ENCODE measurements around the gene ALKBH1. TPM values are rescaled to one million over a fixed set of nuclear protein-coding genes. Genes with fewer than 3 reads are reported as not detected.
"Not testable (repeated sequence)": the region's sequence is repeated elsewhere in the genome, so short reads cannot be mapped to it uniquely, and the experiment has no call there.

Gene ALKBH1
- polyA plus RNA-seq, 1 donor: 11.9 TPM

- peaks cover 17% of the 10 kb centered on the region for H3K4me1 ChIP-seq (ENCODE audit: control insufficient read depth, insufficient read depth, low read length)
- H3K9me3 ChIP-seq (ENCODE audit: control insufficient read depth, low read depth, low read length): no peaks in the 10 kb centered on the region
- no peaks in the 10 kb centered on the region for H3K27me3 ChIP-seq (ENCODE audit: control insufficient read depth, insufficient read depth, low read length)
- no CpG with 5 or more reads among the region's 2 CpGs for WGBS (ENCODE audit: insufficient coverage, low lambda C conversion rate)
- H3K4me3 ChIP-seq (ENCODE audit: low read length): no peak overlapping the region
- DNase-seq: peak; percentile 54 to 82
- H3K27ac ChIP-seq (ENCODE audit: low read length): no peak overlapping the region
- H3K36me3 ChIP-seq (ENCODE audit: control insufficient read depth, insufficient read depth, low read length): no peaks in the 10 kb centered on the region
These were observed 60.0 kb downstream of the ALKBH1 start for GRCh38 chr14:77647853-77648252.

- Histone ChIP-seq H3K36me3 (ENCODE audit: control insufficient read depth, insufficient read depth, low read length) (no peaks in the 10 kb centered on the region), H3K4me1 (ENCODE audit: control insufficient read depth, insufficient read depth, low read length) (peaks cover 21% of the 10 kb centered on the region), H3K4me3 (ENCODE audit: low read length) (no peak overlapping the region), H3K9me3 (ENCODE audit: control insufficient read depth, low read depth, low read length) (no peaks in the 10 kb centered on the region), H3K27ac (ENCODE audit: low read length) (no peak overlapping the region), H3K27me3 (ENCODE audit: control insufficient read depth, insufficient read depth, low read length) (no peaks in the 10 kb centered on the region)
- no peak for DNase-seq
- no CpG with 5 or more reads among the region's 4 CpGs for WGBS (ENCODE audit: insufficient coverage, low lambda C conversion rate)
These were observed 60.9 kb downstream of the ALKBH1 start for GRCh38 chr14:77646907-77647306.

DNA sequence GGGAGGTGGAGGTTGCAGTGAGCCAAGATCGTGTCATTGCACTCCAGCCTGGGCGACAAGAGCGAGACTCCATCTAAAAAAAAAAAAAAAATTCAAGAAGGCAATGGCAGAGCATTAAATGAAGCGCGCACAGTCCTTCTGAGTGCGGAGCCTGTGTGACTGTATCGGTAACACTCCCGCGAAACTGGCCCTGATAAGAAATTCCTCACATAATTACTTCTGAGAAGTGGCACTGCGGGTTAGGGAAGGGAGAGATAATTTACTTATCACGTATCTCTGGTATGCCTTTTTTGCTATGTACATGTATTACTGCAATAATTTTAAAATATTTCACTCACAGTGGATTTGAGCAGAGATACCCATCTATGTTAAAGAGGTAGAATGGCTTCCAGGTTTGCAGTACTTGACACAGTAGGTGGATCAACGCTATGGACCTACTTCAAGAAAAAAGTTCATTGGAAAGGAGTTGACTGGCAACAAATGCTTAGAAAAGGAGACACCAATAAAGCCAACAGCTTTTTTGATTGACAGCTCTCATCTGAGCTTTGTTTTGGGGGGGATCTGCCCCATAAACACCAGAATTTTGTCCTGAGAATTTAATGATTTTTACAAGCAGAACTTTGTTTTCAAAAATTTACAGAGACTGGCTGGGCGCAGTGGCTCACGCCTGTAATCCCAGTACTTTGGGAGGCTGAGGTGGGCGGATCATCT, 62.1 kb downstream of the ALKBH1 start:
- peak in 1 of 2 donors; percentile 32 for DNase-seq
- Histone ChIP-seq H3K27ac (ENCODE audit: low read length) (no peak overlapping the region), H3K36me3 (ENCODE audit: control insufficient read depth, insufficient read depth, low read length) (no peaks in the 10 kb centered on the region), H3K27me3 (ENCODE audit: control insufficient read depth, insufficient read depth, low read length) (no peaks in the 10 kb centered on the region), H3K4me3 (ENCODE audit: low read length) (no peak overlapping the region), H3K9me3 (ENCODE audit: control insufficient read depth, low read depth, low read length) (no peaks in the 10 kb centered on the region), H3K4me1 (ENCODE audit: control insufficient read depth, insufficient read depth, low read length) (peaks cover 26% of the 10 kb centered on the region)
- WGBS (ENCODE audit: insufficient coverage, low lambda C conversion rate): 18% methylated on average over 3 of the region's 15 CpGs

DNA sequence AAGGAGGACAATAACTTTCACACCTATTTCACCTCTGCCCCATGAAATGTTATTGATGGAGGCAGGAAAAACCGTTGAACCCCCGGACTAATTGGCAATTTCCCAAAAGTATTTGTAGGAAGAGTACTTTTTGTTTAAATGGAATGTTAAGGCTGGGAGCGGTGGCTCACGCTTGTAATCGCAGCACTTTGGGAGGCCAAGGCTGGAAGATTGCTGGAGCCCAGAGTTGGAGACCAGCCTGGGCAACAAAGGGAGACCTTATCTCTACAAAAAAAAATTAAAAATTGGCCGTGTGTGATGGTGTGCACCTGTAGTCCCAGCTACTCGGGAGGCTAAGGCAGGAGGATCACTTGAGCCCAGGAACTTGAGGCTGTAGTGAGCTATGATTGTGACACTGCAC, 65.4 kb downstream of the ALKBH1 start:
- no peak overlapping the region for H3K27ac ChIP-seq (ENCODE audit: low read length)
- H3K36me3 ChIP-seq (ENCODE audit: control insufficient read depth, insufficient read depth, low read length): no peaks in the 10 kb centered on the region
- WGBS (ENCODE audit: insufficient coverage, low lambda C conversion rate): no CpG with 5 or more reads among the region's 7 CpGs
- no peak for DNase-seq
- H3K4me1 ChIP-seq (ENCODE audit: control insufficient read depth, insufficient read depth, low read length): peaks cover 28% of the 10 kb centered on the region
- no peaks in the 10 kb centered on the region for H3K9me3 ChIP-seq (ENCODE audit: control insufficient read depth, low read depth, low read length)
- peak overlapping the region; percentile 33 for H3K4me3 ChIP-seq (ENCODE audit: low read length)
- no peaks in the 10 kb centered on the region for H3K27me3 ChIP-seq (ENCODE audit: control insufficient read depth, insufficient read depth, low read length)

- peak overlapping the region; percentile 33 for H3K4me3 ChIP-seq (ENCODE audit: low read length)
- H3K27ac ChIP-seq (ENCODE audit: low read length): no peak overlapping the region
- H3K4me1 ChIP-seq (ENCODE audit: control insufficient read depth, insufficient read depth, low read length): peaks cover 22% of the 10 kb centered on the region
- no CpG with 5 or more reads among the region's 47 CpGs for WGBS (ENCODE audit: insufficient coverage, low lambda C conversion rate)
- peak; percentile 30 to 57 for DNase-seq
- no peaks in the 10 kb centered on the region for H3K36me3 ChIP-seq (ENCODE audit: control insufficient read depth, insufficient read depth, low read length)
- H3K9me3 ChIP-seq (ENCODE audit: control insufficient read depth, low read depth, low read length): no peaks in the 10 kb centered on the region
- no peaks in the 10 kb centered on the region for H3K27me3 ChIP-seq (ENCODE audit: control insufficient read depth, insufficient read depth, low read length)
These were observed 66.1 kb downstream of the ALKBH1 start for GRCh38 chr14:77641534-77642341.

DNA sequence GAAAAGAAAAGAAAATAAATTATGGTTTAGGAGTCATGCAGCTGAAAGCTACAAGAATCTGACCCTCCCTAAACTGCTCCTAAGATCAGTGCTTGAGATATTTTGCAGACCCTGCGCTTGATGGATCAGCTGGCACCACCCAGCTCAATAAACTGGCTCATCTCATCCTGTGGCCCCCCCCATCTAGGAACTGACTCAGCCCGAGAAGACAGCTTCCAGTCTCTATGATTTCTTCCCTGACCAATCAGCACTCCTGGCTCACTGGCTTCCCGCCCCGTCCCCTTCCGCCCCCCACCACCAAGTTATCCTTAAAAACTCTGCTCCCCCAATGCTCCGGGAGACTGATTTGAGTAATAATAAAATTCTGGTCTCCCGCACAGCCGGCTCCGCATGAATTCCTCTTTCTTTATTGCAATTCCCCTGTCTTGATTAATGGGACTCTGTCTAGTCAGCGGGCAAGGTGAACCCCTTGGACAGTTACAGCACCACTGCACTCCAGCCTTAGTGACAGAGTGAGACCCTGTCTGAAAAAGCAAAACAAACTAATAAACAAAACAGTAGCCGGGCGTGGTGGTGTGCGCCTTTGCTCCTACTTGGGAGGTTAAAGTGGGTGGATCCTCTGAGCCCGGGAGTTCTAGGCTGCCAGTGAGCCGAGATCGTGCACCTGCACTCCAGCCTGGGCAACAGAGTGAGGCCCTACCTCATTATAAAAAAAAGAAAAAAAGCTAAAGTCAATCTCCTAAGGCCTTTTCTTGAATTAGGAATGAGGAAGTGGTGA, 66.9 kb downstream of the ALKBH1 start:
- no peak for DNase-seq
- no peaks in the 10 kb centered on the region for H3K27me3 ChIP-seq (ENCODE audit: control insufficient read depth, insufficient read depth, low read length)
- peaks cover 22% of the 10 kb centered on the region for H3K4me1 ChIP-seq (ENCODE audit: control insufficient read depth, insufficient read depth, low read length)
- peak overlapping the region; percentile 33 for H3K4me3 ChIP-seq (ENCODE audit: low read length)
- H3K27ac ChIP-seq (ENCODE audit: low read length): no peak overlapping the region
- no CpG with 5 or more reads among the region's 16 CpGs for WGBS (ENCODE audit: insufficient coverage, low lambda C conversion rate)
- no peaks in the 10 kb centered on the region for H3K36me3 ChIP-seq (ENCODE audit: control insufficient read depth, insufficient read depth, low read length)
- no peaks in the 10 kb centered on the region for H3K9me3 ChIP-seq (ENCODE audit: control insufficient read depth, low read depth, low read length)

DNA sequence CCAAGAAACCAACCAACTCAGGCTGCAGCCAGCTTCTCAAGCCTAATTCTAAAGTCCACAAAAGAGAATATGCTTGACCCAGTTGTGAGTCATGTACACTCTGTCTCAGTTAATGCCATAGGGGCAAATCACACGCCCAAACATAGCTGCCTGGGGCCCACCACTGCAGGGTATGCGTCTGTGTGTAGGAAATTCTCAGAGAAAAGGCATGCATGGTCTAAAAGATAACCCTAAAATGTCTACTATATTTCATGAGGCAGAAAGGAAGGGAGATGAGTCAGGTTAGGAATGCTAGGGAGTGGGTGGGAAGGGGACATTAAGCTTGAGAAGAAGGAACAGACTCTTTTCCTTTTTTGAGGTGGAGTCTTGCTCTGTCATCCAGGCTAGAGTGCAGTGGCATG, 69.1 kb downstream of the ALKBH1 start:
- peaks cover 4% of the 10 kb centered on the region for H3K9me3 ChIP-seq (ENCODE audit: control insufficient read depth, low read depth, low read length)
- no peaks in the 10 kb centered on the region for H3K27me3 ChIP-seq (ENCODE audit: control insufficient read depth, insufficient read depth, low read length)
- no peak overlapping the region for H3K27ac ChIP-seq (ENCODE audit: low read length)
- no peaks in the 10 kb centered on the region for H3K36me3 ChIP-seq (ENCODE audit: control insufficient read depth, insufficient read depth, low read length)
- no peak overlapping the region for H3K4me3 ChIP-seq (ENCODE audit: low read length)
- H3K4me1 ChIP-seq (ENCODE audit: control insufficient read depth, insufficient read depth, low read length): peaks cover 17% of the 10 kb centered on the region
- DNase-seq: peak in 1 of 2 donors; percentile 62
- WGBS (ENCODE audit: insufficient coverage, low lambda C conversion rate): no CpG with 5 or more reads among the region's 2 CpGs

DNA sequence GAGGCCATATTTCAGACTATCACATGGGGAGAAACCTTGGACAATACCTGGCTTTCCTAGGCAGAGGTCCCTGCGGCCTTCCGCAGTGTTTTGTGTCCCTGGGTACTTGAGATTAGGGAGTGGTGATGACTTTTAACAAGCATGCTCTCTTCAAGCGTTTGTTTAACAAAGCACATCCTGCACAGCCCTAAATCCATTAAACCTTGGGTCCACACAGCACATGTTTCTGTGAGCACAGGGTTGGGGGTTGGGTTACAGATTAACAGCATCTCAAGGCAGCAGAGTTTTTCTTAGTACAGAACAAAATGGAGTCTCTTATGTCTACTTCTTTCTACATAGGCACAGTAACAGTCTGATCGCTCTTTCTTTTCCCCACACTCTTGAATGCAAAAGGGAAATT, 72.0 kb downstream of the ALKBH1 start:
- not testable (repeated sequence) for DNase-seq; H3K27me3 ChIP-seq (ENCODE audit: control insufficient read depth, insufficient read depth, low read length); H3K36me3 ChIP-seq (ENCODE audit: control insufficient read depth, insufficient read depth, low read length); H3K27ac ChIP-seq (ENCODE audit: low read length); H3K4me3 ChIP-seq (ENCODE audit: low read length); H3K4me1 ChIP-seq (ENCODE audit: control insufficient read depth, insufficient read depth, low read length)
- peaks cover 10% of the 10 kb centered on the region for H3K9me3 ChIP-seq (ENCODE audit: control insufficient read depth, low read depth, low read length)
- WGBS (ENCODE audit: insufficient coverage, low lambda C conversion rate): no CpG with 5 or more reads among the region's 4 CpGs

DNA sequence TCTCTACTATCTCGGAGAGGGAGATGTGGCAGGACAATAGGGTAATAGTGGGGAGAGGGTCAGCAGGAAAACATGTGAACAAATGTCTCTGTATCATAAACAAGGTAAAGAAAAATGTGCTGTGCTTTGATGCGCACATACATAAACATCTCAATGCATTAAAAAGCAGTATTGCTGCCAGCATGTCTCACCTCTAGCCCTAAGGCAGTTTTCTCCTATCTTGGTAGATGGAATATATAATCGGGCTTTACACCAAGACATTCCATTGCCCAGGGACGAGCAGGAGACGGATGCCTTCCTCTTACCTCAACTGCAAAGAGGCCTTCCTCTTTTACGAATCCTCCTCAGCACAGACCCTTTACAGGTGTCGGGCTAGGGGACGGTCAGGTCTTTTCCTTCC, 72.4 kb downstream of the ALKBH1 start:
- H3K4me1 ChIP-seq (ENCODE audit: control insufficient read depth, insufficient read depth, low read length); H3K27ac ChIP-seq (ENCODE audit: low read length); DNase-seq; H3K4me3 ChIP-seq (ENCODE audit: low read length); H3K36me3 ChIP-seq (ENCODE audit: control insufficient read depth, insufficient read depth, low read length); H3K27me3 ChIP-seq (ENCODE audit: control insufficient read depth, insufficient read depth, low read length): not testable (repeated sequence)
- WGBS (ENCODE audit: insufficient coverage, low lambda C conversion rate): no CpG with 5 or more reads among the region's 8 CpGs
- H3K9me3 ChIP-seq (ENCODE audit: control insufficient read depth, low read depth, low read length): peaks cover 10% of the 10 kb centered on the region

- Histone ChIP-seq H3K36me3 (ENCODE audit: control insufficient read depth, insufficient read depth, low read length) (no peaks in the 10 kb centered on the region), H3K9me3 (ENCODE audit: control insufficient read depth, low read depth, low read length) (peaks cover 10% of the 10 kb centered on the region), H3K4me1 (ENCODE audit: control insufficient read depth, insufficient read depth, low read length) (no peaks in the 10 kb centered on the region), H3K27me3 (ENCODE audit: control insufficient read depth, insufficient read depth, low read length) (no peaks in the 10 kb centered on the region), H3K27ac (ENCODE audit: low read length) (no peak overlapping the region), H3K4me3 (ENCODE audit: low read length) (no peak overlapping the region)
- no peak for DNase-seq
- no CpG with 5 or more reads among the region's 2 CpGs for WGBS (ENCODE audit: insufficient coverage, low lambda C conversion rate)
These were observed 77.7 kb downstream of the ALKBH1 start for GRCh38 chr14:77630111-77630510.

Data from large intestine (tissue), 3 donors.